Left lung (tissue), 10 donors: Measurements from ENCODE around the gene MRPS34. TPM values are rescaled to one million over a fixed set of nuclear protein-coding genes. Genes with fewer than 3 reads are reported as not detected.

Experiments used
- ATAC-seq: fragments of 200-7000 bp; cut with Tn5 transposase; one replicate; pipeline ENCODE4 v1.9.1; 2020; ENCODE audit warnings: moderate library complexity
- DNase-seq, 4 donors: peaks; one replicate each; pipeline ENCODE4 v3.0.0-alpha.2; 2013 to 2020
- H3K27ac ChIP-seq, 2 donors: fragments of 200-600 bp; sonication (generic) in 1 of 2; one replicate each; pipeline versions ENCODE4 v1.5.0 to v1.8.0; 2020 to 2021
- H3K27me3 ChIP-seq, 2 donors: fragments of 200-600 bp; sonication (generic) in 1 of 2; one replicate each; pipeline versions ENCODE4 v1.5.0 to v1.8.0; 2020 to 2021
- H3K36me3 ChIP-seq, 2 donors: fragments of 200-600 bp; sonication (generic) in 1 of 2; one replicate each; pipeline versions ENCODE4 v1.5.0 to v1.8.0; 2020 to 2021
- H3K4me1 ChIP-seq, 2 donors: fragments of 200-600 bp; one replicate each; pipeline ENCODE4 v1.8.0; 2021
- H3K4me3 ChIP-seq, 2 donors: fragments of 200-600 bp; sonication (generic) in 1 of 2; one replicate each; pipeline versions ENCODE4 v1.5.0 to v1.8.0; 2020 to 2021; ENCODE audit warnings: mild to moderate bottlenecking in 1 of 2
- H3K9me3 ChIP-seq, 2 donors: fragments of 200-600 bp; sonication (generic) in 1 of 2; one replicate each; pipeline versions ENCODE4 v1.5.0 to v1.8.0; 2020 to 2021
- intact Hi-C, 2 donors: fragments of 100-400 bp; cut with DNase I; formaldehyde crosslinking; loops; one replicate each; pipeline versions ENCODE4 v1.11.2 to v1.14.2; 2022
- polyA plus RNA-seq, 6 donors: library from polyadenylated mRNA; unstranded; fragments of 120-200 nt; gene quantifications; one replicate each; pipeline ENCODE4 v1.2.1, GENCODE V29; 2013; ENCODE audit not compliant: insufficient read length in 6 of 6
- total RNA-seq, 2 donors: library from RNA; stranded (reverse); fragmentation: NEBNext Ultra II Directional; extraction: Animal tissue kit (Norgen Biotek cat#: 25700); gene quantifications; one replicate each; pipeline ENCODE4 v1.2.1, GENCODE V29; 2021
- TF ChIP-seq, protein P1 (sequence below), 2 donors: fragments of 200-600 bp; sonication (generic) in 1 of 2; IDR thresholded peaks; one replicate each; pipeline versions ENCODE4 v1.5.0 to v1.8.0; 2021; ENCODE audit warnings: antibody characterized with exemption in 2 of 2
- donor health status: DM: no; HTN: yes; CAD: no.
- donor health status: DM: no; HTN: no; CAD: no.

The MRPS34 gene
- total and polyA plus RNA-seq, 8 donors: 47.5 to 91.5 (median 64.1) TPM

DNA sequence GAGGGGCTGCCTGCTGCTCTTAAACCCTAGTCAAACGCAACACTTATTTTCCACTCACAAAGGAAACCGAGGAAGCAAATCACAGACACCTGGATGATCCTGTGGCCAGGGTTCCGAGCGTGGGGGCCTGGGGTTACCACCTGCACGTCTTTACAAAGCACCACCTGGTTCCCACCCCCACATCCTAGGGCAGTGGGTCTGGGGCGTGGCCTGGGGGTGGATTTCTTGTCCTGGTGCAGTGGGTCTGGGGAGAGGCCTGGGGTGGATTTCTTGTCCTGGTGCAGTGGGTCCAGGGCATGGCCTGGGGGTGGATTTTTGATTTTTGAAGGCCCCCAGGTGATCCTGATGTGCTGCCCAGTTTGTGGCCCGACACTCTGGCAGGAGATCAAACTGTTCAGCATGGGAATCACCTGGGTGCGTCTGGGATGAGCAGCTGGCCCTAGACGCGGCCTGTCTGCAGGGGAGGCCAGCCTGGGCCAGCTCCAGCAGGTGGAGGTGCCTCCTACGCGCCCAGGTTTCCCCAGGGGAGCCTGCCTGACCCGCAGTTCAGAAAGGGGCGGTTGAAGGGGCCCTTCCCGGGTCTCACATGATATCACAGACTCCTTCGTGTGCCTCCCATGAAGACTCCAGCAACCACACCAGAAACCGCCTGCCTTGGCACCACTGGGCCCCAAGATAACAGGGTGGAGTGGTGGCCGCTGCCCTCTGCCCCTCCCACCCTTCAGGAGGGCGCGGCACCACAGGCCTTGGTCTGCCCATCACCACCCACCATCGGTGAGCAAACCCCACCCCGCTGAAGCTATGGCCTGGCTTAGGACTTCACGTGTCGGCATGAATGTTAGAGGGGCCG is 47.4 kb upstream of the MRPS34 start:
- ATAC-seq: no peak
- Histone ChIP-seq H3K27me3 (no peaks in the 10 kb centered on the region), H3K4me3 (no peak overlapping the region), H3K27ac (no peak overlapping the region), H3K36me3 (peaks cover 0 to 73% of the 10 kb centered on the region in 2 donors), H3K9me3 (no peaks in the 10 kb centered on the region), H3K4me1 (peaks cover 0 to 11% of the 10 kb centered on the region in 2 donors)
- TF ChIP-seq, protein P1, sequence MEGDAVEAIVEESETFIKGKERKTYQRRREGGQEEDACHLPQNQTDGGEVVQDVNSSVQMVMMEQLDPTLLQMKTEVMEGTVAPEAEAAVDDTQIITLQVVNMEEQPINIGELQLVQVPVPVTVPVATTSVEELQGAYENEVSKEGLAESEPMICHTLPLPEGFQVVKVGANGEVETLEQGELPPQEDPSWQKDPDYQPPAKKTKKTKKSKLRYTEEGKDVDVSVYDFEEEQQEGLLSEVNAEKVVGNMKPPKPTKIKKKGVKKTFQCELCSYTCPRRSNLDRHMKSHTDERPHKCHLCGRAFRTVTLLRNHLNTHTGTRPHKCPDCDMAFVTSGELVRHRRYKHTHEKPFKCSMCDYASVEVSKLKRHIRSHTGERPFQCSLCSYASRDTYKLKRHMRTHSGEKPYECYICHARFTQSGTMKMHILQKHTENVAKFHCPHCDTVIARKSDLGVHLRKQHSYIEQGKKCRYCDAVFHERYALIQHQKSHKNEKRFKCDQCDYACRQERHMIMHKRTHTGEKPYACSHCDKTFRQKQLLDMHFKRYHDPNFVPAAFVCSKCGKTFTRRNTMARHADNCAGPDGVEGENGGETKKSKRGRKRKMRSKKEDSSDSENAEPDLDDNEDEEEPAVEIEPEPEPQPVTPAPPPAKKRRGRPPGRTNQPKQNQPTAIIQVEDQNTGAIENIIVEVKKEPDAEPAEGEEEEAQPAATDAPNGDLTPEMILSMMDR (IDR thresholded peaks at IDR 0.05): no peak
- intact Hi-C loops: no loop called here
- no peak for DNase-seq

DNA sequence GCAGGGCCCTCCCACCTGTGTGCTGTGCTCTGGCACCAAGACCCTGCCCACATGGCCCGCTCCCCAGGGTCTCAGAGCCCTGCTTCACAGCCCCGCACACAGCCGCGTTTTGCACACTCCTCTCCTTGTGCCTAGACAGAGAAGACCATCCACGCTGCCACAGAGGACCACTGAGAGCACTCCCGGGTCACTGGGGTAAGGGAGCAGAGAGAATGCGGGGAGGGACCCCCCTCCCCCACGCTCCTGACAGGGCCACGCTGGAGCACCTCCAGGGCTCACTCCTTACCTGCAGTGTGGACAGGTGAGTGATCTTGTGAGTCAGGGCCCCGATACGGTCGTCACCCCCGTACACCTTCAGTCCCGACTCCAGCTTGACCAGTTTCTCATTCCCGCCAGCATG is 46.7 kb upstream of the MRPS34 start:
- no peak overlapping the region for H3K27ac ChIP-seq
- no peaks in the 10 kb centered on the region for H3K9me3 ChIP-seq
- peaks cover 0 to 79% of the 10 kb centered on the region in 2 donors for H3K36me3 ChIP-seq
- TF ChIP-seq, protein P1 (IDR thresholded peaks at IDR 0.05): no peak
- H3K27me3 ChIP-seq: no peaks in the 10 kb centered on the region
- no peak overlapping the region for H3K4me3 ChIP-seq
- peaks cover 0 to 4% of the 10 kb centered on the region in 2 donors for H3K4me1 ChIP-seq
- intact Hi-C loops: no loop called here
- no peak for DNase-seq
- ATAC-seq: no peak

DNA sequence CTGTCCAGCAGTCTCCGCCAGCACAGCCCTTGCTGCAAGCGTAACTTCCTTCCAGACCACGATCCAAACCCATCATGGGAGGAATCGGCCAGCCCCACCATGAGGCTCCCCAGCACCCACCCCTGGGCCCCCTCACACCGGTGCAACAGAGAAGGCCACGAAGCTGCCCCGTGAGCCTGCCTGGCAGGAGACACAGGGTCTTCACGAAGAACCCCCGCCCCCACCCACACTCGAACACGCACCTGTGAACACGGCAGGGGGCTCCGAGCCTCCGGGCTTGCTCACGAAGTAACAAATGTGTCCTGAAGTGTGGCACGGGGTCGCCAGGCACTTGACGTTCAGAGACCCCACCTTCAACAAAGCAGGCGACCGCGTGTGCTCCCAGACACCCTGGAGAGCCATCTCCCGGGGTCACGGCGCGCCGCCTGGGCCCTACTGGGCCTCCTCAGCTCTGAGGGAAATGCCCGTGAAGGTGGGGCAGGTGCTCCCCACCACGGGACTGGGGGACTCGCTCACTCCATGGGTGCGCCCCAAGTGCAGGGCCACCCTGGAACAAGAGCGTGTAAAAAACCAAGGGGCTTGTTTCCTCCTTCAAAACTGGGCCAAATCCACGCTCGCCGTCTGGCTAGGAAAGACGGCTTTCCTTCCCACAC is 46.1 kb upstream of the MRPS34 start:
- no peaks in the 10 kb centered on the region for H3K9me3 ChIP-seq
- intact Hi-C loops: no loop called here
- no peak for ATAC-seq
- no peak overlapping the region for H3K4me3 ChIP-seq
- H3K4me1 ChIP-seq: no peaks in the 10 kb centered on the region
- TF ChIP-seq, protein P1 (IDR thresholded peaks at IDR 0.05): no peak
- no peaks in the 10 kb centered on the region for H3K27me3 ChIP-seq
- H3K27ac ChIP-seq: no peak overlapping the region
- H3K36me3 ChIP-seq: peaks cover 0 to 83% of the 10 kb centered on the region in 2 donors
- no peak for DNase-seq

- no peaks in the 10 kb centered on the region for H3K4me1 ChIP-seq
- H3K36me3 ChIP-seq: peaks cover 0 to 89% of the 10 kb centered on the region in 2 donors
- no peaks in the 10 kb centered on the region for H3K27me3 ChIP-seq
- intact Hi-C loops: no loop called here
- ATAC-seq: no peak
- DNase-seq: no peak
- no peak overlapping the region for H3K27ac ChIP-seq
- no peaks in the 10 kb centered on the region for H3K9me3 ChIP-seq
- H3K4me3 ChIP-seq: no peak overlapping the region
- TF ChIP-seq, protein P1 (IDR thresholded peaks at IDR 0.05): no peak
Measured at GRCh38 chr16:1818204-1818872, 45.4 kb upstream of the MRPS34 start.

DNA sequence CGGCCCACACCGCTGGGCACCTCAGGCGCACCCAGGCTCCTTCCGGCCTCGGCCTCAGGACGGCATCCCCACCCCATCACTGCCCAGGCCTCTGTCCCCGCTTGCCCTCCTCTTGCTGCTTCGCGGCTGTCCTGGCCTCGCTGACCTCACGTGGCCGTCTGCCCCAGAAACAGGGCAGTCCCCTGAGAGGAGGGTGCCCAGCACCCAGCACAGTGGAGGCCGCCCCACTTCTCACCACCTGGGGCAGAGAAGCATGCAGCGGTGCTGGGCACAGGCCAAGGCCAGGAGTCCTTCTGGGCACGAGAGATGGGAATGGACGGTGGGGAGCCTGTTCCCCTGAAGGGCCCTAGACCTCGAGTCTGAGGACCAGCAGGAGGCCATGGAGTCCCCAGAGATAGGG is 44.8 kb upstream of the MRPS34 start:
- H3K27ac ChIP-seq: no peak overlapping the region
- DNase-seq (no peak), ATAC-seq (no peak)
- no peak overlapping the region for H3K4me3 ChIP-seq
- TF ChIP-seq, protein P1 (IDR thresholded peaks at IDR 0.05): no peak
- H3K27me3 ChIP-seq: no peaks in the 10 kb centered on the region
- intact Hi-C loops: no loop called here
- H3K9me3 ChIP-seq: no peaks in the 10 kb centered on the region
- H3K4me1 ChIP-seq: peaks cover 0 to 4% of the 10 kb centered on the region in 2 donors
- H3K36me3 ChIP-seq: peaks cover 0 to 92% of the 10 kb centered on the region in 2 donors
